Right cardiac atrium (tissue), 5 donors: ENCODE results near the gene HK1. TPM values are rescaled to one million over a fixed set of nuclear protein-coding genes. Genes with fewer than 3 reads are reported as not detected.
A peak's percentile ranks its signal among the peaks of the same experiment; 100 is the strongest.

Experiments used
- ATAC-seq, 2 donors: fragments of 200-7000 bp; cut with Tn5 transposase; one replicate each; pipeline versions ENCODE4 v1.8.0 to v1.9.1; 2020; ENCODE audit warnings: moderate library complexity in 2 of 2, mild to moderate bottlenecking in 1 of 2
- DNase-seq, 3 donors: peaks; one replicate each; pipeline ENCODE4 v3.0.0-alpha.2; 2020
- H3K27ac ChIP-seq: one replicate; pipeline ENCODE4 v1.5.1; 2013; ENCODE audit warnings: mild to moderate bottlenecking, low read length, control low read depth, moderate library complexity
- H3K27me3 ChIP-seq: one replicate; pipeline ENCODE4 v1.6.1; 2013; ENCODE audit not compliant: control insufficient read depth, insufficient read depth
- H3K4me1 ChIP-seq: one replicate; pipeline ENCODE4 v1.6.1; 2013; ENCODE audit warnings: low read length; ENCODE audit not compliant: control insufficient read depth, insufficient read depth
- H3K4me3 ChIP-seq: one replicate; pipeline ENCODE4 v1.5.1; 2013; ENCODE audit warnings: low read length, control low read depth
- H3K9me3 ChIP-seq: one replicate; pipeline ENCODE4 v1.6.1; 2013; ENCODE audit warnings: low read length; ENCODE audit not compliant: control insufficient read depth
- WGBS: extraction: QIAGEN DNeasy Blood & Tissue Kit; methylation state at CpG from one replicate; pipeline ENCODE4 v1.1.7; 2013; 5-methylcytosine and 5-hydroxymethylcytosine counted together
- intact Hi-C, 4 donors: fragments of 100-400 bp; cut with DNase I; formaldehyde crosslinking; loops; one replicate each; pipeline versions ENCODE4 v1.11.0 to v1.14.0; 2022 to 2023
- long read RNA-seq, 4 donors: library from polyadenylated mRNA; unstranded; transcript quantifications; one replicate each; pipeline ENCODE4 v2.0.0, GENCODE V29; 2020 to 2021
- polyA plus RNA-seq: library from polyadenylated mRNA; stranded (reverse); fragments of 200-250 nt; gene quantifications from one replicate; pipeline ENCODE4 v1.2.3, GENCODE V29; 2013
- total RNA-seq, 4 donors: library from RNA; stranded (reverse); fragmentation: NEBNext Ultra II Directional; extraction: Animal tissue kit (Norgen Biotek cat#: 25700); gene quantifications; one replicate each; pipeline ENCODE4 v1.2.1, GENCODE V29; 2021
- donor health status: healthy with polysubstance abuse.
- donor health status: DM: no; HTN: yes; CAD: no.
- donor health status: DM: no; HTN: no; CAD: no.
- donor health status: DM: no; HTN: yes; CAD: no; lungs with severe emphysema.
- donor health status: DM: yes; HTN: yes; CAD: no.

Gene HK1
- 100 to 1,000 TPM; 270 to 313 (median 287) TPM for total RNA-seq
- polyA plus RNA-seq: 165 TPM
- long read RNA-seq, donor 1, transcript HK1-202 (18 exons, 3,605 nt): major isoform, 997 of 1,218 reads
- long read RNA-seq, donor 1, partial matches to known transcripts: 181 of 1,218 reads
- long read RNA-seq, donor 1, other reads (novel, unspliced or antisense): 39 of 1,218 reads
- long read RNA-seq, donor 2, transcript HK1-202 (18 exons, 3,605 nt): major isoform, 693 of 780 reads
- long read RNA-seq, donor 2, partial matches to known transcripts: 69 of 780 reads
- long read RNA-seq, donor 2, other reads (novel, unspliced or antisense): 16 of 780 reads
- long read RNA-seq, donor 3, transcript HK1-202 (18 exons, 3,605 nt): major isoform, 2,832 of 3,204 reads
- long read RNA-seq, donor 3, transcript HK1-216 (18 exons, 3,745 nt): minor isoform, 10 of 3,204 reads
- long read RNA-seq, donor 3, partial matches to known transcripts: 235 of 3,204 reads
- long read RNA-seq, donor 3, other reads (novel, unspliced or antisense): 126 of 3,204 reads
- long read RNA-seq, donor 4, transcript HK1-202 (18 exons, 3,605 nt): major isoform, 611 of 679 reads
- long read RNA-seq, donor 4, partial matches to known transcripts: 42 of 679 reads
- long read RNA-seq, donor 4, other reads (novel, unspliced or antisense): 25 of 679 reads

DNA sequence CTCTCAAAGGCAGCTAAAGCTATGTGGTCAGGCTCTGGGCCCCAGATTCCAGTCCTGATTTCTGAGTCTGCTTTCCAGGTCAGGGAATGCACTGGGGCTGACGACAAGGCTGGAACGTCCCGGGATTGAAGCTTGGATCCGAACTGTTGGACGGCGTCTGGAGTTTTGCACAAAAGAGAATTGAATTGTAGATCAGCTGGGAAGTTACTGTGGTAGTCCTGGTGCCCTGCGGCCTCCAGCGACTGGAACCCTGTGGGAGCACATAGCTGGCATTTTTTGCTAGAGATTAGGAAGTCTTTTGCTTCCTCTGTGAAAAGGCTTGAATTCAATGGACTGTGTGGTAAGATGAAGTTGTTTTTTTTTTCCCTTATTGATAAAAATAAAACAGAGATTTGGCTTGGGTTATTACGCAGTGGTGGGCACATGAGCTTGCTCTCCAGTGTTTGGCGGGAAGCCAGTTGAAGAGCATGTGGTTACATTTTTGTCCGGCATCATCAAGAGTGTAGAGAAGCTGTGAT lies at the start of gene HK1:
HK1 (plus strand) TSS at position 51 of the 518 bp plus-strand sequence.
- peak; percentile 25 to 63 for ATAC-seq
- 26% methylated on average over 11 of the region's 11 CpGs for WGBS
- Histone ChIP-seq H3K27me3 (no peaks in the 10 kb centered on the region), H3K4me1 (peaks cover 6% of the 10 kb centered on the region), H3K27ac (peak within 1 kb of the TSS; percentile 23), H3K9me3 (no peaks in the 10 kb centered on the region), H3K4me3 (no peak within 1 kb of the TSS)
- peak; percentile 17 to 69 (median 55) for DNase-seq
- intact Hi-C loops: no loop called here

GRCh38 chr10:69229616-69229916 lies 48.7 kb upstream of the HK1 start:
- H3K4me3 ChIP-seq: no peak overlapping the region
- WGBS: 75% methylated on average over 8 of the region's 8 CpGs
- ATAC-seq: no peak

DNA sequence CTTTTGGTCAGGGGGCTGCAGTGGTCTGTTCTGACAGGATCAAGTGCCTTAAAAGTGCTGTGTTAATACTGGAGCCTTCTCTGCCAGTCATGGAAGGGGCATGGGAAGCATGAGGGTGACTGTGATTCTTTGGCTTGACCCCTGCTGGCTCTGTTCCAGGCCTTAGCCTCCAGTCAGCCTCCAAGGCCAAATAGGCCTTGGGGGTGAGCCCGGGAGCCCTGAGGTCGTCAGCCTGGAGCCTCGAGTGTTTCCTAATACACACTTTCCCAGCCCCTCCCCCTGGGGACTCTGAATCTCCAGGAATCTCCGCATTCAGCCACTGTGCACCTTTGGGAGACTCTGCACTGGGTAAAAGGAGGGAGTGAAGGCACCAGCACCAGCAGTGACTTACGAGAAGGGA lies 48.2 kb upstream of the HK1 start:
- no peaks in the 10 kb centered on the region for H3K4me1 ChIP-seq
- intact Hi-C loops: loop anchor here in 1 of 4 donors (10.0 kb wide), 1 partner anchor 275 kb away; no protein-coding TSS in a partner anchor

More at GRCh38 chr10:69229616-69229916, 48.7 kb upstream of the HK1 start:
- no peaks in the 10 kb centered on the region for H3K9me3 ChIP-seq
- no peaks in the 10 kb centered on the region for H3K4me1 ChIP-seq
- intact Hi-C loops: no loop called here
- no peak overlapping the region for H3K27ac ChIP-seq
- no peaks in the 10 kb centered on the region for H3K27me3 ChIP-seq
- no peak for DNase-seq

DNA sequence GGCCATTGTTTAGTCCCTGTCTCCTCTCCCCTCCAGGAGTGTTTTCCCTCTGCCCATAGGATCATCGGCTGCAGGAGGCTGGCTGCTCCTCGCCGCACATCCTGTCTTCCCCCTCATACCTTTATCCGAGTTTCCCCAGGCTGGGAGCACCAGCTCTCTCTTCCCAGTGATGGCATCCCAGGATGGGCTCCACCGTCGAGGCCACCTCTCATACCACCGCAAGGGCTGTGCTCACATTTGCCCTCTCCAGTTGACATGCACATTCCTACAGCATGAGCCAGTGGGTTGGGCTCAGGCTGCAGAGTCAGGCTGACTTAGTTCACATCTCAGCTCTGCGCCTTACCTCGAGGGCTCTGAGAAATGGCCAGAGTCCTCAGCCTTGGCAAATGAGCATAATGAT lies 46.0 kb upstream of the HK1 start:
- H3K4me1 ChIP-seq: no peaks in the 10 kb centered on the region
- intact Hi-C loops: loop anchor here in 1 of 4 donors (10.0 kb wide), 1 partner anchor 273 kb away; no protein-coding TSS in a partner anchor
- WGBS: 74% methylated on average over 9 of the region's 9 CpGs
- no peaks in the 10 kb centered on the region for H3K27me3 ChIP-seq
- ATAC-seq: no peak
- no peak for DNase-seq
- no peaks in the 10 kb centered on the region for H3K9me3 ChIP-seq
- no peak overlapping the region for H3K27ac ChIP-seq
- H3K4me3 ChIP-seq: no peak overlapping the region

More for the DNA sequence above, 48.2 kb upstream of the HK1 start:
- Histone ChIP-seq H3K4me3 (no peak overlapping the region), H3K27ac (no peak overlapping the region), H3K9me3 (no peaks in the 10 kb centered on the region), H3K27me3 (no peaks in the 10 kb centered on the region)
- ATAC-seq (no peak), DNase-seq (no peak)
- WGBS: 66% methylated on average over 5 of the region's 5 CpGs

DNA sequence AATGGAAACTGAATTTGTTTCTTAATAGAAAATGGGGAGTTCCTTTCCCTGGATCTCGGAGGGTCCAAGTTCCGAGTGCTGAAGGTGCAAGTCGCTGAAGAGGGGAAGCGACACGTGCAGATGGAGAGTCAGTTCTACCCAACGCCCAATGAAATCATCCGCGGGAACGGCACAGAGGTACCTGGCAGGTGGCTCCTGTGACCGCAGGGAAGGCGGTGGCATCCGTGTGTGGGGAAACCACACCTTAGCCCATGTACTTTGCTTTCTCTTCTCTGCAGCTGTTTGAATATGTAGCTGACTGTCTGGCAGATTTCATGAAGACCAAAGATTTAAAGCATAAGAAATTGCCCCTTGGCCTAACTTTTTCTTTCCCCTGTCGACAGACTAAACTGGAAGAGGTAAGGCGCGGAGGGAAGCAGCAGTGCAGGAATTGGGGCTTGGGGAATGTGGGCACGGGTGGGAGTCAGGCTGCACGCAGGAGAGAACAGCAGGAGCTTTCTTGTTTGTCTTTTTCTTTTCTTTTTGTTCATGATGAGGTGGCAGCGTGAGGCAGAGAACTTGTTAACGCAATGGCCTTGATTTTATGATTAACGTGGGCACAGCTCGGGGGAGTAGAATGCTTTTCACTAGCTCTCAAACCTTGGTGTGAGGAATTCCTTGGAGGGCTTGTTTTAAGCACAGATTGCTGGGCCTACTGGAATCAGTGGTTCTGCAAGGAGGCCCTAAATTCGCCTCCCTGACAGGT lies 45.4 kb upstream of the HK1 start:
- Histone ChIP-seq H3K4me1 (no peaks in the 10 kb centered on the region), H3K9me3 (no peaks in the 10 kb centered on the region), H3K27me3 (no peaks in the 10 kb centered on the region), H3K4me3 (no peak overlapping the region), H3K27ac (no peak overlapping the region)
- intact Hi-C loops: loop anchor here in 1 of 4 donors (10.0 kb wide), 1 partner anchor 272 kb away; no protein-coding TSS in a partner anchor
- WGBS: 92% methylated on average over 22 of the region's 22 CpGs
- ATAC-seq: no peak
- no peak for DNase-seq

GRCh38 chr10:69234447-69234846 lies 43.8 kb upstream of the HK1 start:
- ATAC-seq: no peak
- DNase-seq: no peak
- Histone ChIP-seq H3K4me1 (no peaks in the 10 kb centered on the region), H3K4me3 (no peak overlapping the region), H3K27ac (no peak overlapping the region), H3K27me3 (no peaks in the 10 kb centered on the region), H3K9me3 (no peaks in the 10 kb centered on the region)
- intact Hi-C loops: loop anchor here in 1 of 4 donors (10.0 kb wide), 1 partner anchor 270 kb away; no protein-coding TSS in a partner anchor
- 96% methylated on average over 3 of the region's 3 CpGs for WGBS

GRCh38 chr10:69237528-69238159 lies 40.7 kb upstream of the HK1 start:
- ATAC-seq: peak; percentile 94 to 95
- H3K27me3 ChIP-seq: no peaks in the 10 kb centered on the region
- H3K4me1 ChIP-seq: peaks cover 3% of the 10 kb centered on the region
- intact Hi-C loops: loop anchor here (2.0 to 10.0 kb wide), 4 partner anchors 155 to 267 kb away; no protein-coding TSS in a partner anchor
- H3K4me3 ChIP-seq: no peak overlapping the region
- no peak overlapping the region for H3K27ac ChIP-seq
- H3K9me3 ChIP-seq: no peaks in the 10 kb centered on the region
- WGBS: 18% methylated on average over 17 of the region's 17 CpGs
- peak; percentile 85 to 96 (median 94) for DNase-seq

- ATAC-seq: no peak
- intact Hi-C loops: loop anchor here (2.0 to 10.0 kb wide), 4 partner anchors 153 to 266 kb away; no protein-coding TSS in a partner anchor
- Histone ChIP-seq H3K9me3 (no peaks in the 10 kb centered on the region), H3K27me3 (no peaks in the 10 kb centered on the region), H3K4me3 (no peak overlapping the region), H3K4me1 (peaks cover 3% of the 10 kb centered on the region), H3K27ac (no peak overlapping the region)
- WGBS: 85% methylated on average over 5 of the region's 5 CpGs
- no peak for DNase-seq
Measured at GRCh38 chr10:69239136-69239535, 39.2 kb upstream of the HK1 start.

- WGBS: 67% methylated on average over 6 of the region's 6 CpGs
- no peaks in the 10 kb centered on the region for H3K27me3 ChIP-seq
- intact Hi-C loops: loop anchor here (2.0 to 10.0 kb wide), 4 partner anchors 152 to 265 kb away; no protein-coding TSS in a partner anchor
- ATAC-seq (peak; percentile 52 to 54), DNase-seq (peak; percentile 44 to 72 (median 61))
- H3K4me1 ChIP-seq: peaks cover 3% of the 10 kb centered on the region
- H3K27ac ChIP-seq: no peak overlapping the region
- H3K9me3 ChIP-seq: no peaks in the 10 kb centered on the region
- no peak overlapping the region for H3K4me3 ChIP-seq
Measured at GRCh38 chr10:69239816-69240434, 38.4 kb upstream of the HK1 start.

- Histone ChIP-seq H3K4me1 (peaks cover 3% of the 10 kb centered on the region), H3K4me3 (no peak overlapping the region), H3K27me3 (no peaks in the 10 kb centered on the region), H3K9me3 (no peaks in the 10 kb centered on the region), H3K27ac (no peak overlapping the region)
- ATAC-seq (no peak), DNase-seq (no peak)
- intact Hi-C loops: no loop called here
- WGBS: 93% methylated on average over 11 of the region's 11 CpGs
Measured at GRCh38 chr10:69240455-69240854, 37.8 kb upstream of the HK1 start.
